HG03066 (cell line): ENCODE data around the gene PDLIM7.

ENCODE experiments used
- ATAC-seq: cut with Tn5 transposase; IDR thresholded peaks from one replicate; pipeline ENCODE4 v1.9.1; 2021; ENCODE audit warnings: low read depth; ENCODE audit not compliant: unreplicated experiment

The PDLIM7 gene

DNA sequence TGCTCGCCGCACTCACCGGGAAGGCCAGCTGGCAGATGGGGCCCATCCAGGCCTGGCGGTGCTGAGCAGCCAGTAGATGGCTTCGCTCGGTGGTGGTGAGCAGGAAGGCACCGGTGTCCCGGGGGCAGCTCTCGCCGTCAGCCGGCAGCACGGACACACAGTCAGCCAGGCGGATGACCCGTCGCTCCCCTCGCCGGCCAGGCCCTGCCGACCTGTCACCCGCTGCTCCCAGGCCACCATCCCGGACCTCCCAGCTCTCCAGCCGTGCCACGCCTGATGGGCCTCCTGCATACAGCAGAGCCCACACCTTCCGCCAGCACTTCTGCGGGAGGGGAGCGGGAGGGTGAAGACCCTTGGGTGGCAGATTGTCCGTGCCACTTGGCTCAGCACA, 10.8 kb upstream of the PDLIM7 start:
- ATAC-seq: no peak

DNA sequence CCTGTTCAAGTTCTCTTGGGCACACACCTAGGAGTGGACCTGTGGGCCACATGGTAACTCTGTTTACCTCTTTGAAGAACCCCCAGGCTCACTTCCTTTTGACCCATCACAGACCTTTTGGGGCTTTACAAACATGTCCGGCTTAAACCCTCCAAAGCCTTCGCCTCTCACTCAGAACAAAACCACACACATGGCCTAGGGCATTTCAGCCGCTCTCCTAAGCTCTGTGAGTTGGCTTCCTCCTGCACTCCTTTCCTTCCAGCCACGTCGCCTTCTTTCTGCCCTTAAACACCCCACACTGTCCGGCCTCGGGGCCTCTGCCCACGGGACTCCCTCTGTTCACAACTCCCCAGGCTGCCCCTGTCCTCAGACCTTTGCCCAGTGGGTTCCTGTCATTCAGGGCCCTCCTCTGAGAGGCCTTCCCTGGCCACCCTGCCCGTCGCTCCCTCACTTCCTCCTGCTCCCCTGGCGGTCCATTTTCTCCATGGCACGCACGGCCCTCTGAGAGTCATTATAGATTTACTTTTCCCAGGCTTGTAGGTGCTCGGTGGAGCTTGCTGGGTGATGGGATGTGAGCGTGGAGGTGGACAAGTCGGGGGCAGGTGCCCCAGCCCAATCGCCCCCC, 10.3 kb upstream of the PDLIM7 start:
- ATAC-seq: no peak

DNA sequence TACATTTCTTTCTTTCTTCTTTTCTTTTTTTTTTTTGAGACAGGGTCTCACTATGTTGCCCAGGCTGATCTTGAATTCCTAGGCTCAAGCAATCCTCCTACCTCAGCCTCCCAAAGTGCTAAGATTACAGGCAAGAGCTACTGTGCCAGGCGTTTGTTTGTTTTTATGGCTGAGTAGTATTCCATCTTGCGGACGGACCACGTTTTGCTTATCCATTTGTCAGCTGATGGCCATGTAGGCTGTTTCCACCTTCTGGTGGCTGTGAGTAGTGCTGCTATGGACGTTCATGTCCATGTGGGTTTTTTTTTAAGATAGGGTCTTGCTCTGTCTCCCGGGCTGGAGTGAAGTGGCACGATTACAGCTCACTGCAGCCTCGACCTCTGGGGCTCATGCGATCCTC, 9.8 kb upstream of the PDLIM7 start:
- no peak for ATAC-seq

GRCh38 chr5:177505075-177505474, 7.7 kb upstream of the PDLIM7 start:
- ATAC-seq: no peak

DNA sequence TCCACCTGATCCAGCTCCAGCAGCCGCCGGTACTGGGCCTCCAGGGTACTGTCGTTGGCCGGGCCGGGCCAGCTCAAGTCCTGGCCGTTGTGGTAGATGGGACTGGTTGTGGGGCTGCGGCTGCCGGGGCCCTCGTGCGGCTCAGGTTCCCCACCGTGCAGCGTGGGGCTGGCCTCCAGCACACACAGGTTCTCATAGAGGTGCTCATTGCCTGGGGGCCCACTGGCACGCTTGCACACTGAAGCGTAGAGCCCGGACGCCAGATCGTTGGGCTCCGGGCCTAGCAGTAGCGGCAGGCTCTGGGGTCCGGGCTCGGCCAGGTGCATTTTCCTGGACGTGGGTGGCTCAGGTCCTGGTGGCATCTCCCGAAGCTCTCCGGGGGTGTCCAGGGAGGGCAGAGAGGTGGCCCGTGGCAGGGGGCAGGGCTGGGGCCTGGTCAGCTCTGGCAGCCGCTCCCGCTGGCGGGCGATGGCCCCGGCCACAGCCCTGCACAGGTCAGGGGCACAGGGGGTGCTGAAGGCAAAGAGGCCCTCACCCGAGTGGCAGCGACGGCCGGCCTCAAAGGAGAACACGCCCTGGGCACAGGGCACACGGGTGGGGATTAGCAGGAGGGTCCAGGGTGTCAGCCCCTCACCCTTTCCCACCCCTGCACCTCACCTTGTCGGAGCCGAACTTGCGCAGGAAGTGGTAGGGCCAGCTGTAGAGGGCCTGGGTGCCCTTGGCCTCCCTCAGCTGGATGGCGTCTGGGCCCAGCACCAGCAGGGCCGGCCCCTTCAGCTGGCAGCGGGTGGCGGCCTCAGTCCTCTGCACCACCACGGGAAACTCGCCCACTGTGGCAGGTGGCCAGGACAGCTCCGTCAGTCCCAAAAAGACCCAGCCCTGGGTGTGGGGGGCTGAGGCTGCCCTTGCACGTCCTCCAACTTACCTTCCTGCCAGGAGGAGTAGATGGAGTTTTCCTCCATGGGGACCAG, 7.0 kb upstream of the PDLIM7 start:
- no peak for ATAC-seq

GRCh38 chr5:177503351-177504085, 6.1 kb upstream of the PDLIM7 start:
- no peak for ATAC-seq

DNA sequence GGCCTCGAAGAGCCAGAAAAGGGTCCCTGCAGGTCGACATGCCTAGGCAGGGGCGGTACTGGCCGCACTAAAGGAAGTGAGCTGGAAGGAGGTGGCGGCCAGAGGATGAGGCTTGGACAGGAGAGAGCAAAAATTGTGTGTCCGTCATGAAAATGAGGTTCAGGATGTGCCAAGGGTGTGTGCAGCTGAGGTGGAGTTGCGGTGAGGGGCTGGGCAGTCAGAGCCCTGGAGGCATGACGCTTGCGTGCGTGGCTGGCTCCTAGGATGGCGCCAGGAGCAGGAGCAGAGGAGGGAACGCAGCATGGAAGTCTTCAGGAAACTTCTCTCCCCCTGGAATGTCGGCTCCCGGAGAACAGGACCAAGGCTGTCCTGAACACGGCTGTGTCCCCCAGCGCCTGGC, 5.5 kb upstream of the PDLIM7 start:
- no peak for ATAC-seq

GRCh38 chr5:177501874-177502678, 4.7 kb upstream of the PDLIM7 start:
- no peak for ATAC-seq

- ATAC-seq: no peak
Measured at GRCh38 chr5:177500685-177501522, 3.5 kb upstream of the PDLIM7 start.

DNA sequence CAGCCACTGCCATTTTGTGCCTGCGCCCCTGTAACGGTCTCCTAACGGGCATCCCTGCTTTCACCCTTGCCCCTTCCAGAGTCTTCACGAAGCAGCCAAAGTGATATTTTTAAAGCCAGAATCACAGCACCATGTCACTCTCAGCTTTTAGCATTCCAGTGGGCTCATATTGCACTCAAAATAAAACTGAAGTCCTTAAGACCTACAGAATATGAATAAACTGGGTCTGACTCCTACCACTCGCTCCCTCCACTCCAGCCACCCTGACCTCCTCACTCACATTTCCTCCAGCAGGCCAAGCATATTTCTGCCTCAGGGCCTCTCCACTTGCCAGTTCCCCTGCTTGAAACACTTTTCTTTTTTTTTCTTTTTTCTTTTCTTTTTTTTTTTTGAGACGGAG, 2.4 kb upstream of the PDLIM7 start:
- ATAC-seq: no peak

DNA sequence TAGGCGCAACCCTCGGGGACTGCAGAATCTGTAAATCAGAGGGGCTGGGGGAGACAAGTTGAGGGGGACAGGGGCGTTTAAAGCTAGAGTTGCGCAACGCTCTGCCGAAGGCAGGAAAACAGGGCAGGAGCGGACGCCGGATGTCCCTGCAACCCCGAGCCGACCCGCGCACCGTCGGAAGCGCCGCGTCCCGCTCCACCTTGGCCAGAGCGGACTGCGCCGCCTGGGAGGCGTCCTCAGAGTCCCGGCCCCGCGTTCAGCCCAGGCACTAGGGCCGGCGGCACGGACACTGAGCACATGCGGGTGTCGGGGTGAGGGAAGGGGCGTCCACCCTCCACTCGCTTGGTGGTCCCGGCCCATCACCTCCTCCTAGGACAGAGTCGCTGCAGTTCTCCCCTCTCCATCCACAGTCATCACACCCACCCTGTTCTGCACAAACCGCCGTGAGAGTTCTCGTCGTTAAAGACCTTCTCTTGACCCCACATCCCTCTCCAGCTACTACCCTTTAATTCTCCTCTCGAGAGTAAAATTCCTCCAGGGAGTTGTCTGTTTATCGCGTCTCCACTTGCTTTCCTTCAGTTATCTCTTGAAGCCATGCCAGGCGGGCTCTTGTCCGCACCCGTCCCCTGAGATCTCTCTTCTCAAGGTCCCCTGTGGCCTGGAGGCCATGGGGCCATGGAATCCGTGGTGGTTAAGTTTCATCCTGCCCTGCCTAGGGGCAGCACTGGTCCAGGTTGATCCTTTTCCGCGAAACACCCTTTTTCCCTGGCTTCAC, 796 bp upstream of the PDLIM7 start:
- ATAC-seq: peak; percentile 14

- no peak for ATAC-seq
Measured at GRCh38 chr5:177496727-177497291, 595 bp downstream of the PDLIM7 start.

- no peak for ATAC-seq
Measured at GRCh38 chr5:177496070-177496726, 1.2 kb downstream of the PDLIM7 start.

DNA sequence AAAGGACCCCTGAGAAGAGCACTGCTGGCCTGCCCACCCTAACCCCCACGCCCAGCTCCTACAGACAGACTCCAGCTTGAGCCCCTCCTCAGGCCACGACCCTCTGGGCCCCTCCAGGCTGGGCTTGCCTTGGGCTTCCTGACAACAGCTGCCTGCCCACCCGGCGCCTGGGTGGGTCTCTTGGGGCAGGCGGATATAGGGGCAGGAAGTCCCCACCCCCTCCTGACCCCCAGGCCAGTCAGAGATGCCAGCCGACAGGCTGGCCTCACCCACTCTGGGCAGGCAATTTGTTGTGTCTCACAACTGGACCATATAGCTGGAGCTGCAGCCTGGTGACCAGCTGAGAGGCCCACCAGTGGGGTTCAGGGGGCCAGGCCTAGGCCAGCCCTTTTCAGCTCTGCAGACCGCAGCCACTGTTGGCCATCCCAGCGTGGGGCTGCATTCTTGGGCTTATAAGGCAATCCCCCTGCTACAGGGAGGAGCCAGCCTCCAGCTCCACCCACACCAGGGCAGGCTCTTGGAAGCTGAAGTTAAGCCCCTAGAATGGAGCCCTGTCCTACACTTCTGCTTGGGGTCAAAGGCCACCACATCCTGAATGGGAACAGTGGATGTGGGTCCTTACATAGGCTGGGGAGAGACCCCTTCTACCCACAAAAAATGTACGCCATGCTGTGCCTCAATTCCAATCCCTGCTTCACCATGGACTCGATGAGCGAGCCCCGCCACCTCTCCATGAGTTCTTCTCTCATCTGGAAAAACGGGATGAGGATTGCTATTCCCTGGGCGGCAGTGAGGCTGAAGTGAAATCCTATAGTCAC, 2.0 kb downstream of the PDLIM7 start:
- no peak for ATAC-seq

GRCh38 chr5:177494346-177495195, 2.8 kb downstream of the PDLIM7 start:
- ATAC-seq: no peak

DNA sequence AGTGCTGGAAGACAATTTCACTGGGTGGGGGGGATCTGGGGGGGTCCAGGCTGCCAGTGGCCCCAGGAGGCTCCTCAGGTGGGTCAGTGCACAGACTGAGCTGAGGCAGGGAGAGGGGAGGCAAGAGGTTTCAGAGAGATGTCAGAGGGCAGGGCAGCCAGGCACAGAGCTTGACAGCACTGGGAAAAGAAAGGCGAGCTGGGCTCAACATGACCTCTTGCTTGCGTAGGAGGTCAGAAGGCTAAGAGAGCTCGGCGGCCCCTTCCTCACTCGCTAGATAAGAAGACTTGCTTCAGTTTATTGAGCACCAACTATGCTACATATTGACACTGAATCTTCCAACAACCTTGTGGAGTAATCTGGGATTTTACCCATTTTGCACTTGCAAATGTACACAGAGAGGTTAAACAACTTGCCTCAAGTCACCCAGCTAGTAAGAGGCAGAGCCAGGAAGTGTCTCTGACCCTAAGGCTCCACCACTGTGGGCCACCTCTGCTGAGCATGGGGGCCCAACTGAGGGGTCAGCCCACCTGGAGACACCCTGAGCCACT, 3.5 kb downstream of the PDLIM7 start:
- no peak for ATAC-seq
